HEK293T (cell line): ENCODE data around the gene KCNH1.

ENCODE experiments used
- CTCF ChIA-PET: fragments of 350-600 bp; formaldehyde crosslinking; extraction: SDS; loops from one replicate; lab custom pipeline; 2021; ENCODE audit warnings: antibody characterized with exemption, inconsistent platforms; lab: Yijun Ruan, JAX
- POLR2A ChIA-PET: fragments of 350-600 bp; formaldehyde crosslinking; extraction: SDS; loops from one replicate; lab custom pipeline; 2020; ENCODE audit warnings: antibody characterized with exemption, inconsistent platforms; lab: Yijun Ruan, JAX
- DNase-seq: peaks from one replicate; pipeline ENCODE4 v3.0.0; 2012; ENCODE audit warnings: mixed read lengths; ENCODE audit errors: extremely low spot score
- ARNT ChIP-seq: fragments of 450-650 bp; IDR thresholded peaks from 2 replicates; pipeline ENCODE4 v1.6.1; 2017; ENCODE audit warnings: mild to moderate bottlenecking
- BHLHE40 ChIP-seq: fragments of 450-650 bp; IDR thresholded peaks from 2 replicates; pipeline ENCODE4 v1.6.1; 2016; ENCODE audit warnings: mild to moderate bottlenecking, moderate library complexity, borderline replicate concordance
- CTBP1 ChIP-seq: fragments of 450-650 bp; IDR thresholded peaks from 2 replicates; pipeline ENCODE4 v1.6.1; 2016; ENCODE audit warnings: borderline replicate concordance
- ELF4 ChIP-seq: fragments of 450-650 bp; IDR thresholded peaks from 2 replicates; pipeline ENCODE4 v1.6.1; 2017; ENCODE audit warnings: antibody characterized with exemption
- FOXA1 ChIP-seq: fragments of 450-650 bp; IDR thresholded peaks from 2 replicates; pipeline ENCODE4 v1.6.1; 2016; ENCODE audit warnings: mild to moderate bottlenecking
- FOXK2 ChIP-seq: fragments of 450-650 bp; IDR thresholded peaks from 2 replicates; pipeline ENCODE4 v1.6.1; 2016; ENCODE audit warnings: mild to moderate bottlenecking
- FOXM1 ChIP-seq: fragments of 450-650 bp; IDR thresholded peaks from 2 replicates; pipeline ENCODE4 v1.6.1; 2017; ENCODE audit warnings: mild to moderate bottlenecking, borderline replicate concordance
- HDGF ChIP-seq: fragments of 450-650 bp; IDR thresholded peaks from 2 replicates; pipeline ENCODE4 v1.6.1; 2017; ENCODE audit warnings: antibody characterized with exemption, borderline replicate concordance
- L3MBTL2 ChIP-seq: fragments of 450-650 bp; conservative IDR thresholded peaks from 2 replicates; pipeline ENCODE4 v1.6.1; 2016; ENCODE audit warnings: mild to moderate bottlenecking
- LEF1 ChIP-seq: fragments of 450-650 bp; IDR thresholded peaks from 2 replicates; pipeline ENCODE4 v1.6.1; 2017; ENCODE audit warnings: mild to moderate bottlenecking, borderline replicate concordance
- NFRKB ChIP-seq: fragments of 450-650 bp; IDR thresholded peaks from 2 replicates; pipeline ENCODE4 v1.6.1; 2016; ENCODE audit warnings: mild to moderate bottlenecking, moderate library complexity
- SP1 ChIP-seq: fragments of 450-650 bp; IDR thresholded peaks from 2 replicates; pipeline ENCODE4 v1.6.1; 2017
- SUZ12 ChIP-seq: fragments of 450-650 bp; IDR thresholded peaks from 2 replicates; pipeline ENCODE4 v1.6.1; 2016; ENCODE audit warnings: mild to moderate bottlenecking
- TARDBP ChIP-seq: fragments of 450-650 bp; IDR thresholded peaks from 2 replicates; pipeline ENCODE4 v1.6.1; 2016
- ZNF384 ChIP-seq: fragments of 450-650 bp; IDR thresholded peaks from 2 replicates; pipeline ENCODE4 v1.6.1; 2016
- TF ChIP-seq, protein P1 (sequence below): fragments of 450-650 bp; IDR thresholded peaks from 2 replicates; pipeline ENCODE4 v1.6.1; 2016

Gene KCNH1

DNA sequence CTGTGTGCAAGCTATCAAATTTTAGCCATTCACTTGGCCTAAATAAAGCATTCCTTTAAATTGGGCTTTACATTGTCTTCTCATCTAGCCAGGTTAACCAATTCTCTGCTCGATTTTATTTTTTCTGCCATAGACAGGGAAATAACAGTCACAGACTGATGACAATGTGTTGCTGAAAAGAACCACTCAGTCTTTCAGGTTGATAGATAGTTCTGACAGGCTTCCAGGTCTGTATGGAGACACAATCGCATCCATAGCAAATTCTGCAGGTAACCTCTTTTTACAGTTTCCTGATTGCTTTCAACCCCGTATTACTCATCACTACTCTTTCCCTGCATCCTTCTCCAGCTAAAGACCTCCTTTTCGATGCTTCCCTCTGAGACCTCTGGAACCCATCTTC is 198.0 kb downstream of the KCNH1 start:
- DNase-seq = no peak
- POLR2A ChIA-PET = no interaction called here
- CTCF ChIA-PET = no interaction called here
- TF ChIP-seq SP1 (no peak), ARNT (no peak), TARDBP (no peak), HDGF (no peak), LEF1 (no peak), ZNF384 (no peak), CTBP1 (no peak), NFRKB (no peak), SUZ12 (no peak), FOXK2 (no peak), ELF4 (no peak), BHLHE40 (no peak)
- TF ChIP-seq, protein P1, sequence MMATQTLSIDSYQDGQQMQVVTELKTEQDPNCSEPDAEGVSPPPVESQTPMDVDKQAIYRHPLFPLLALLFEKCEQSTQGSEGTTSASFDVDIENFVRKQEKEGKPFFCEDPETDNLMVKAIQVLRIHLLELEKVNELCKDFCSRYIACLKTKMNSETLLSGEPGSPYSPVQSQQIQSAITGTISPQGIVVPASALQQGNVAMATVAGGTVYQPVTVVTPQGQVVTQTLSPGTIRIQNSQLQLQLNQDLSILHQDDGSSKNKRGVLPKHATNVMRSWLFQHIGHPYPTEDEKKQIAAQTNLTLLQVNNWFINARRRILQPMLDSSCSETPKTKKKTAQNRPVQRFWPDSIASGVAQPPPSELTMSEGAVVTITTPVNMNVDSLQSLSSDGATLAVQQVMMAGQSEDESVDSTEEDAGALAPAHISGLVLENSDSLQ = no peak

DNA sequence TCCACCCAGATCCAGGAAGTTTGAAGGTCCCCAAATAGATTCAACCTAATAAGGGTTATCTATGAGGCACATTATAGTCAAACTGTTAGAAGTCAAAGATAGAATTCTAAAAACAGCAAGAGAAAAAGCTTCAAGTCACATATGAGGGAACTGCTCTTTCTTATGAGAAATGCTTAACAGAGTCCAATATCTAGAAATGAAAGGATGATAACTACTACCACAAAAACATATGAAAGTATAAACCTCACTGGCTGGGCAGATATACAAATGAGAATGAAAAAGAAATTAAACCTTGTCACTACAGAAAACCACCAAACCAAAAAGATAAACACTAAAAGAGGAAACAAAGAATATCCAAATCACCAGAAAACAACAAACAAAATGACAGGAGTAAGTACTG is 201.8 kb downstream of the KCNH1 start:
- DNase-seq = no peak
- POLR2A ChIA-PET = no interaction called here
- CTCF ChIA-PET = no interaction called here
- TF ChIP-seq FOXK2 (no peak), BHLHE40 (no peak), ELF4 (no peak), FOXM1 (no peak), L3MBTL2 (no peak), SUZ12 (no peak)
- TF ChIP-seq, protein P1 = no peak

DNA sequence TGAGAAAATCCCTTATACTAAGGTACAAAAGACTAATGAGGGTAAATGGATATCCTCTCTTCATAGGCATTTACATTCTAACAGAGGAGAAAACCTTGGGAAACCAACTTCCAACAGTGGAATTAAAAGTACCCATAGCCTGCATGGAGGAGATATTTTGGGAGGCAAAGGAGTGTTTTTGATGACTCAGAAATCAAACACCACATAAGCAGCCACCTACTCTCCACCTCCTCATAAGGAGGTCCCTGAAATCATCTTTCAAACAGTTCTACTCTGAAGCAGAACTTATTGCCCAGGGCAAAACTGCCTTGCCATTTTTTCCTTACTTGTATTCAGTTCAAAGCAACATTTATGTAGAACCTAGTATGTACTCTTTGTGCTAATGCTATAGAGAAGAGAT is 211.3 kb downstream of the KCNH1 start:
- ChIA-PET POLR2A (no interaction called here), CTCF (no interaction called here)
- DNase-seq = no peak
- TF ChIP-seq FOXM1 (no peak), HDGF (no peak), ELF4 (no peak), L3MBTL2 (no peak), LEF1 (no peak), NFRKB (no peak), ZNF384 (no peak), SP1 (no peak), TARDBP (no peak)
- TF ChIP-seq, protein P1 = no peak

DNA sequence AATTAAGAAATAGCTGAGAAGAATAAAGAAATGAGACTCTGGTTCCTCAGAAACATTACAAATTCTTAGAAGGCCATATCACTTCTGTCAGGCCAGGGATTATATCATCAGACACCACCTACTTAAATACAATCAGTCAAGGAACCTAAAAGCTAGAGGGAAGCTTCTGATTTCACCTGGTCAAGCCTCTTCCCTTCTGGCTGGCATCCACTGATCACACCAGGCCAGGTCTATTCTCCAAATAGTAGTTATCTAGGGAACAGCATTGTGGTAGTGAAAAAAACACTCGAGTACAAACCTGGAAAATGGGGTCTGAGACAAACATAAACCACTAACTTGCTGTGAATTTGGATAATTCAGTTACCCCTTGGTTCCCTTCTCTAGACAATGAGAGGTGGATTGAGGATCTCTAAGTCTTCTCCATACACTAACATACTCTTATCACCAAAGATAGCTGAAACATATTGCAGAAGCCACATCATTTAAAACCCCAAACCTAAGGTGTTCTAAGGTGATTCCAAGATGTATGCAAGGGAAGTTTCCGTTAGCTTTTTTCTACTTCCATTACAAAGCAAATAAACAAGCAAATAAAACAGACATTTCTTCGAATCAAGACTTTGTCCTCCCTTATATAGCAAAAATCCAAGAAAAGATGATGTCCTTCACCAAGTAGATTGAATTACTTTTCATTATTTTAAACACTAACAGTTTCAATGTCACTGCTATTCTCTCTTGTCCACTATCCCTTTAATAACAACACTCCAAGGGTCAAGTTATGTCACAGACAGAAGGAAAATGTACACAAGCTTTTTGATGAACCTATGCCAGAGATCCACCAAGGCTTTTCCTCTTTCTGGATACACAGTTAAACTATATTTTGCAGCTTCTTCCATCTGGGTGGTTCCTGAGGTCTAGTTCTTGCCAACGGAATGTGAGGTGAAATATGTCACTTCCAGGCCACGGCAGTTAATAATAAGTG is 212.9 kb downstream of the KCNH1 start:
- CTCF ChIA-PET = interaction anchor here (1.0 kb wide), 1 partner anchor 339 kb away, joined by 3 read pairs; no protein-coding TSS in a partner anchor
- TF ChIP-seq ARNT (no peak), L3MBTL2 (no peak), LEF1 (no peak), SUZ12 (no peak), FOXK2 (no peak)
- DNase-seq = no peak
- POLR2A ChIA-PET = no interaction called here

DNA sequence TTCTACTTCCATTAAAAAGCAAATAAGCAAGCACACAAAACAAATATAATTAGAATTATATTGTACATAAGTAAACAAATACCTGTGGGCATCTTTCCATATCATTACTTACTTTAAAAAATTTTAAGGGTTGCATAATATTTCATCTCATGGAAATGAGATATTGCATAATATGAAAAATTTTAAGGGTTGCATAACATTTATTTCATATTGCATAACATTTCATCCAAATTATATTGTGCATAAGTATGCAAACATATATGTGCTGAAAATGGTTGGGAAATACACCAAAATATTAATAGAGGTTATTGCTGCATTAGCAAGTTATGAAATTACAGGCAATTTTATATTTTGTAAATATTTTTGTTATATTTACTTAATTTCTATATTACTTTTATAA is 213.7 kb downstream of the KCNH1 start:
- no peak for DNase-seq
- CTCF ChIA-PET = no interaction called here
- POLR2A ChIA-PET = no interaction called here
- TF ChIP-seq LEF1 = no peak
- TF ChIP-seq, protein P1 = no peak
- no peak for TF ChIP-seq L3MBTL2
- TF ChIP-seq TARDBP = no peak
- TF ChIP-seq FOXM1 = no peak
- TF ChIP-seq SP1 = no peak
- TF ChIP-seq NFRKB = no peak
- no peak for TF ChIP-seq ARNT
- TF ChIP-seq ELF4 = no peak
- TF ChIP-seq ZNF384 = no peak
- TF ChIP-seq HDGF = no peak
- no peak for TF ChIP-seq SUZ12
- no peak for TF ChIP-seq FOXA1
- no peak for TF ChIP-seq BHLHE40
- no peak for TF ChIP-seq CTBP1
- no peak for TF ChIP-seq FOXK2

DNA sequence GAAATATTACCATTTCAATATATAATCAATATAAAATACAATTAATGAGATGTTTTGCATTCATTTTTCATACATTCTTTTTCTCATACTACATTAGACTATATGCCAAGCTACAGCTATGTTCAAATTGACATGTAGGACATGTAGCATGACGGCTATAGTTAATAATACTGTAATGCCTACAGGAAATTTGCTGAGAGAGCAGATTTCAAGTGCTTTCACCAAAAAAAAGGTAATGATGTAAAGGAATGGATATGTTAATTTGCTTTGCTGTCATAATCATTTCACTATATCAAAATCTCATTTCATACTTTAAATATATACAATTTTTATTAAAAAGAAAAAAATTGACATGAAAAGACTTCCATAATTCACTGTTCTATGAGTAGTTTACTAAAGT is 215.1 kb downstream of the KCNH1 start:
- DNase-seq = no peak
- TF ChIP-seq ZNF384 = no peak
- TF ChIP-seq ELF4 = no peak
- no peak for TF ChIP-seq NFRKB
- no peak for TF ChIP-seq CTBP1
- TF ChIP-seq LEF1 = no peak
- no peak for TF ChIP-seq L3MBTL2
- TF ChIP-seq TARDBP = no peak
- no peak for TF ChIP-seq FOXM1
- no peak for TF ChIP-seq SP1
- no peak for TF ChIP-seq HDGF
- no peak for TF ChIP-seq SUZ12
- no peak for TF ChIP-seq FOXA1
- TF ChIP-seq, protein P1 = no peak
- TF ChIP-seq ARNT = no peak
- no peak for TF ChIP-seq FOXK2
- TF ChIP-seq BHLHE40 = no peak
- CTCF ChIA-PET = no interaction called here
- POLR2A ChIA-PET = no interaction called here
